ENCODE results near the gene BGLAP. TPM values are rescaled to one million over a fixed set of nuclear protein-coding genes. Genes with fewer than 3 reads are reported as not detected.

Gene BGLAP
- total and polyA plus RNA-seq, 2 of the 13 experiments (the other 11 are each of a cell fraction or from before 2014, with no cell fraction given): 0.62 to 1.6 TPM

DNA sequence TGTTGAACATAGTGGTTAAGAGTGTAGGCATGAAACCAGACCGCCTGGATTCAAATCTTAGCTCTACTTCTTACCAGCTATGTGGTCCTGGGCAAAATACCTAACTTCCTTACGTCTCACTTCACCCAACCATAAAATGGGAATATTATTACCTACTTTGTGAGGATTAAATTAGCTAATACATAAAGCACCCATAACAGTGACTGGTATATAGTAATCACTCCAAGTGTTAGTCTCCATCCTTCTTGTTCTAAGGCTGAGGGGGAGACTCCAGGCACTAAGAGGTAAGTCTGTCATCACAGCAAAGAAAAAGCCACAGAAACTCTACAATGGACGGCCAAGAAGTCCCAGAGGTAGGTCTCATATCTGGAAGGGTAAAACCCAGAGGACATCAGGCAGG is 37.9 kb downstream of the BGLAP start:
- intact Hi-C loops (cut with micrococcal nuclease; ENCODE audit: unreplicated experiment): no loop called here
- peaks cover 23 to 53% of the 10 kb centered on the region in 2 experiments for H3K36me3 ChIP-seq (replicated peaks in 1 of 2; ENCODE audit: control insufficient read depth in 1 of 2, insufficient read depth in 2 of 2, low read length in 2 of 2)
- ATAC-seq: no peak
- no peaks in the 10 kb centered on the region; a peak in 1 of 5 replicates for H3K27me3 ChIP-seq (ENCODE audit: control insufficient read depth in 1 of 2, insufficient read depth in 2 of 2, low read length in 2 of 2)
- no peak overlapping the region for H2AFZ ChIP-seq (ENCODE audit: low read length)
- H3K79me2 ChIP-seq (ENCODE audit: insufficient read depth, low read length): peaks cover 50% of the 10 kb centered on the region
- no TSS peak for BruUV-seq (replicated peaks)
- no peak overlapping the region for H3K4me3 ChIP-seq (replicated peaks in 1 of 3; ENCODE audit: insufficient read depth in 1 of 3, low read depth in 2 of 3, low read length in 3 of 3)
- FAIRE-seq: no peak
- no peak overlapping the region for H3K27ac ChIP-seq (ENCODE audit: extremely low read length, insufficient read depth, low read length)
- 100% methylated on average over 3 of the region's 3 CpGs for WGBS (ENCODE audit: low lambda C conversion rate)
- in situ Hi-C loops (cut with HindIII; ENCODE audit: extremely low pct_ligation_motif_present, low pct_unique_long_range_greater_than_20kb): no loop called here
- no peak overlapping the region for H3K9ac ChIP-seq (ENCODE audit: insufficient read depth, low read depth, low read length)
- H3K4me2 ChIP-seq (ENCODE audit: low read depth, low read length): no peak overlapping the region
- no peak for DNase-seq (ENCODE audit: low spot score)
- no peak for TF ChIP-seq ZNF605 (CRISPR knock-in tag; IDR thresholded peaks at IDR 0.05)
- TF ChIP-seq ZFYVE20 (CRISPR knock-in tag; IDR thresholded peaks at IDR 0.05; ENCODE audit: borderline replicate concordance, low read depth): no peak
- no peak for TF ChIP-seq ZBTB2 (CRISPR knock-in tag; IDR thresholded peaks at IDR 0.05; ENCODE audit: low read depth)
- TF ChIP-seq CEBPG (CRISPR knock-in tag; IDR thresholded peaks at IDR 0.05): no peak
- no peak for TF ChIP-seq ZBTB7A (CRISPR knock-in tag; IDR thresholded peaks at IDR 0.05)
- no peak for TF ChIP-seq FOXA3 (CRISPR knock-in tag; IDR thresholded peaks at IDR 0.05)
- no peak for TF ChIP-seq GFI1 (CRISPR knock-in tag; IDR thresholded peaks at IDR 0.05; ENCODE audit: borderline replicate concordance)
- no peak for TF ChIP-seq ZBTB7B (CRISPR knock-in tag; IDR thresholded peaks at IDR 0.05)
- TF ChIP-seq NFIB (CRISPR knock-in tag; IDR thresholded peaks at IDR 0.05; ENCODE audit: borderline replicate concordance): no peak
- no peak for TF ChIP-seq ZNF143 (CRISPR knock-in tag; IDR thresholded peaks at IDR 0.05)
- ChIA-PET POLR2A (interaction anchor here (1.1 to 7.1 kb wide), 2 partner anchors 15 to 34 kb away, joined by 3 to 115 read pairs; partner anchors contain the start of genes GLMP and VHLL), CTCF (ENCODE audit: low intra/inter-chr PET ratio, low total read pairs) (no interaction called here)
- H3K9me3 ChIP-seq (ENCODE audit: low read length): no peaks in the 10 kb centered on the region
- peaks cover 14% of the 10 kb centered on the region for H4K20me1 ChIP-seq (ENCODE audit: insufficient read depth, low read length)
- peaks cover 33% of the 10 kb centered on the region for H3K4me1 ChIP-seq (ENCODE audit: insufficient read depth, low read length)

All from HepG2 (cell line).